GM18951 (cell line): ENCODE results near the gene PDCD7.
"Not testable (repeated sequence)": the region's sequence is repeated elsewhere in the genome, so short reads cannot be mapped to it uniquely, and the experiment has no call there.

Source experiments
- POLR2A ChIP-seq: IDR thresholded peaks from 4 replicates; pipeline ENCODE4 v1.6.1; 2011; ENCODE audit warnings: mild to moderate bottlenecking; ENCODE audit not compliant: insufficient read length, insufficient read depth; ENCODE audit errors: extremely low read depth
- in situ Hi-C: fragments of 300-500 bp; cut with MboI; formaldehyde crosslinking; loops from one replicate; pipeline ENCODE4 v1.12.0; 2022; ENCODE audit warnings: low sequenced_read_pairs, mixed read lengths, inconsistent platforms; ENCODE audit not compliant: unreplicated experiment

PDCD7 gene

GRCh38 chr15:65102912-65103311, 30.7 kb downstream of the PDCD7 start:
- in situ Hi-C loops = no loop called here
- TF ChIP-seq POLR2A = no peak

GRCh38 chr15:65101891-65102708, 31.5 kb downstream of the PDCD7 start:
- in situ Hi-C loops = no loop called here
- no peak for TF ChIP-seq POLR2A

DNA sequence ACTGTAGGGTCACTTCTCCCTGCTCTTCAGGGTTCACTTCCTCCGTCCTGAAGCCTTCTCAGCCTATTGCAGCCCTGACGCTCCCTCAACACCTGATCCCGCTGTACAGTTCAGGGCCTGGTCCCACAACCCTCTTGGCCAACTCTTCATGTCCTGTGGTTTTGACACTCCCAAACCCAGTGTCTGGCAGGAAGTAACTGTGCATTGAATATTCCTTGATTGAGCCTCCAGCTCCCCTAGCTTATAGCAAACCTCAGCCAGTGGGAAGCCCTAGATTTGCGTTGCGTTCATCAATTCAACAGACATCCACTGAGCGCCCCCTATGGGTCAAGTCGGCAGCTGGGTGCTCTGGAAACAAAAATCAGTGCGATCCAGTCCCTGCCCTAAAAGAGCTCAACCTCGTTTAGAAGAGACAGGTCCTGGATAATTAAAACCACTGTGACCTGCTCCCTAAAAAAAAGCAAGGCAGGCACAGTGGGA, 32.2 kb downstream of the PDCD7 start:
- no peak for TF ChIP-seq POLR2A
- in situ Hi-C loops = no loop called here

DNA sequence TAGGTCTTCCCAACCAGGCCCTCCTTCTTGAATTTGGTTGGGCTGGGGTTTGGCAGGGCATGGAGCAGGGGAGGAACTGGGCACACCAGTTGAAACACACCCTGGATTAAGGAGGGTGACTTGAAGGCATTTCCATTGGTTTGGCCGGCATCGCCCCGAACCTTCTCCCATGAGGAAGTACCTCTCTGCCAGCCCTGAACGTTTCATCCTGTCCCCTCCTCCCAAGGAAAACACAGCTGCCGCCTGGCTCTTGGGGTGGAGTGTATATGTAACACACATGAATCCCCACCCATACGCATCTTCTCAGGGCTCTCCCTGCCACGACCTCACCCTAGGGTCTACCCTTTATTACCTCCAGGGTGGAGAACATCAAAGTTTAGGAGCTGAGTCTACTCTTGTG, 33.2 kb downstream of the PDCD7 start:
- in situ Hi-C loops = no loop called here
- TF ChIP-seq POLR2A = no peak

GRCh38 chr15:65099801-65100200, 33.8 kb downstream of the PDCD7 start:
- in situ Hi-C loops = not testable (repeated sequence)

DNA sequence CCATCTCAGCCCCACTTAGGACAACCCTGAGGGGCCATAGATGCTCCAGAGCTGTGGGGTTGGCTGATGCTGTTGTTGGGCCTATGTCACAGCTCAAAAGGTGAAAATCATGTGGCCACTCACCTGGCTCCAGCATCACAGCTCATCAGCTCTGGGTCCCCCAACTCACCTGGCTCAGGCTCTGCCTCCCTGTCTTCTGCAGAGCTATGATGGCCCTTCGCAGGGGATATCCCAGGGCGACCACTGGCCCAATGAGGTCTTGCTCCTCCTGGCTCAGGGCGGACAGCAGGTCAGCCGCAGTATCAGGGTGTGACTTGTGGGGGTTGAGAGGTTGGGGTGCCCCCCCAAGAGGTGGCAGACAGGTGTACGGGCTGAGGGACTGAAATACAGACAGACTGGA, 34.3 kb downstream of the PDCD7 start:
- in situ Hi-C loops = no loop called here
- no peak for TF ChIP-seq POLR2A

DNA sequence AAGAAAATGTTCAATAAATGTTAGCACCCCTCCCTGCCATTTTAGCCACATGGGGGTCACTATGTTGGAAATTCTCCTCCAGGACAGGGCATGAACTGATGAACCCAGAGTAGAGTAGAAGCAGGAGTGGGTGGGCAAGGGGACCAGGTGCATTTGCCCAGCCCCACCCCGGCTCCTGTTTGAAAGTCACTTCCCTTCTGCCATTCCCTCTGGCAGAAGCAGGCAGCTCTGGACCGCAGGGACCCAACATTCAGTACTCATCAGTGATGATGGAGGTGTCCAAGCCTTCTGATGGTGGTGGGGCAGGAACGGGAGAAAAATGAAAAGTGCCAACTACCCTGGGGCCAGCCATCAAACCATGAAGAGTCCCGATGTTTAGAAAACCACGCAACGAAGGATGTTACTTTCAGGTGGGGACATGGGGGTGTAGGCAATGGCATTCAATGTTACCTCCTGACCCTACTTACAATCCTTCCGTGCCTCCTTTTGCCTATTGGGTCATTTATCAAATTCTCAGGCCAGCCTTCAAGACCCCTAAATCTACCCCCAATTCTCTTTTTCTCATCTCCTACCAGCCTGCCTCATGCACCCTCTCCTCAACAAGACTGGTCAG, 35.9 kb downstream of the PDCD7 start:
- TF ChIP-seq POLR2A = no peak
- in situ Hi-C loops = no loop called here

DNA sequence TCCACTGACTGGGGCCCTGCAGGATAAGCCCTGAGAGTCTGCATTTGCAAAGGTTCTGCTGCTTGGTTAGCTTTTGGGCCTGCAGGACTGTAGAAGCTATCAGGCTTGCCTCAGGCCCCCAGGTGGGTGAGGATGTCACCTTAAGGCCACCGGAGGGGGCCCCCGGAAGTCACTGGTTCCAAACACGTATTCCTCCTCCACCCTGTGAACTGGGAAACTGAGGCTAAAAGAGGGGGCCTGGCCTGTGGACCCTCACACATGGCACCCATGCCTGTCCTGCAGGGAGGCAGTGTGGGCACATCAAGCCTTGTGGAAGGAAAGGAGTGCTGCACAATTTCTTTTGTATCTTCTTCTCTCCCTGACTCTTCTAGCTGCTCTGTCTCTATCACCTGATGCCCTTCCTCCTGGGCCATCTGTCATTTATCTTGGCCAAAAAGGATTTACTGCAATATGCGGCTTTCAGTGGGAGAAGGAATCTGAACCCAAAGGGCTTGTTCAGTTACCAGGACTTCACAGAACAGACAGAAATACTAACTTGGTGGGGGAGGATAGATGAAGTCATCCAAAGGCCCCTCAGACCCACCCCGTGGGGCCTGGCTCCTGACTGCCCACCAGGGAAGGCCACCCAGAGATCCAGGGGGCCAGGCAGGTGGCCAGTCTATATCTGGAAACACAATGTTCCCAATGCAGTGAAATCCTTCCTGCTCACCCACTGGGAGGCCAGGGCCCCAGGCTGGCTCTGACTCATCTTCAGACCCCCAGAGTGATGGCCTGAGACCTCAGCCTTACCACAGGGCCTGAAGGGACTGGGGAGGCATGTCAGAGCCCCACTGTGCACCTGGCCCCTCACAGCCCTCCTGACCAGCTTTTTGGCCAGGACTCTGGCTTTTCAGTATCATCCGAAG, 36.9 kb downstream of the PDCD7 start:
- TF ChIP-seq POLR2A = no peak
- in situ Hi-C loops = no loop called here

GRCh38 chr15:65095747-65096104, 37.9 kb downstream of the PDCD7 start:
- in situ Hi-C loops = no loop called here
- no peak for TF ChIP-seq POLR2A

DNA sequence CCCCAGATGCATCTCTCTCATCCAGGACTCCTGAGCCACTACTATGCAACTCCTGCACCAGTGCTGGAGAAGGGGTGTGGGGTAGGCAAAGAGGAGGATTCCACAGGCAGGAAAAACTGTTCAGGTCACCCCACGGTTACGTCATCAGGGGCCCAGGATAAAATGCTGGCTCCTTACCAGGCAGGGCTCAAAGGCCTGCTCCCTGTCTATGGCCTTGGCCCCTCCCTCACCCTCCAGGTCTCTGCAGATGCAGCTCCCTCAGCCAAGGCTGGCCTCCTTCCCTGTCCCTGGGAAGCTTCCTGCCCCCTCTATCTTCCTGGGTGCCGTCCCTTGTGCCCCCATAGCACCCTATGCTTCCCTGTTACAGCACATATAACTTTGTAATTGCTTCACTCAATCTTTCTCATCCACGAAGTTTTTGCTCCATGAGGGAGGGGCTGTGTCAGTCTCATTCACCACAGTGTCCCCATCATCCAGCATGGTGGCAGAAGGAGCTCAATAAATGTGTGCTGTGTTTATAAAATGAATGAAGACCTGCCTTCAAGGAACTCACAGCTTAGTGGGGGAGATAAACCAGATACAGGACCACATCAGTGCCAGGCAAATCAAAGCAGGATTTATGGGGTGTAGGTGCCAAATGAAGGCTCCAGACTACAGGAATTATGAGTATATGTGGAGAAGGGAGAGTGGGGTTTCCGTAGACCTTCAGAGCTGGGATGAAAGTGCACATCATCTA, 38.4 kb downstream of the PDCD7 start:
- no peak for TF ChIP-seq POLR2A
- in situ Hi-C loops = no loop called here

GRCh38 chr15:65094294-65094995, 39.2 kb downstream of the PDCD7 start:
- in situ Hi-C loops = no loop called here
- no peak for TF ChIP-seq POLR2A

GRCh38 chr15:65093793-65094170, 39.8 kb downstream of the PDCD7 start:
- in situ Hi-C loops = not testable (repeated sequence)
